ENCODE data around the gene SFTPD. TPM values are rescaled to one million over a fixed set of nuclear protein-coding genes. Genes with fewer than 3 reads are reported as not detected.

Gene SFTPD
- total RNA-seq, 1 donor from 2014 or later, result not detected

- DNase-seq (ENCODE audit: low spot score), result no peak
Observed at GRCh38 chr10:79944428-79945395, 4.2 kb downstream of the SFTPD start.

DNA sequence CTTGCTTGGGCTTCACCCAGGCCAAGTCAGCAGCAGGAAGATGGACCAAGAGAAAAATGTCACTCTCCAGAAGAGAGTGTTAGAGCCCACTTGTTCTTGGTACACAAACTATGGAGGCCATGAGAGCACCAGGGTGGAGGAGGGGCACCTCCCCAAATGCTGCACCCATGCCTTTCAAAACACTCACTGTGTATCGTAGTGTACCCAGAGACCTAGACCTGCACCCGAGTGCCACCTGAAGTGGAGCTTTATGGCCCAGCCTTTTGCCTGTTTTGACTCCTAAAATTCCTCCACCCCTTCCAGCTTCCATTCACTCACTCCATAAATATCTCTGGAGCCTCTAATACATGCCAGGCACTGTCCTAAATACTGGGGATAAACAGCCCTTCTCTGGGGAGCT, 5.0 kb downstream of the SFTPD start:
- peak; percentile 23 for DNase-seq (ENCODE audit: low spot score)

DNA sequence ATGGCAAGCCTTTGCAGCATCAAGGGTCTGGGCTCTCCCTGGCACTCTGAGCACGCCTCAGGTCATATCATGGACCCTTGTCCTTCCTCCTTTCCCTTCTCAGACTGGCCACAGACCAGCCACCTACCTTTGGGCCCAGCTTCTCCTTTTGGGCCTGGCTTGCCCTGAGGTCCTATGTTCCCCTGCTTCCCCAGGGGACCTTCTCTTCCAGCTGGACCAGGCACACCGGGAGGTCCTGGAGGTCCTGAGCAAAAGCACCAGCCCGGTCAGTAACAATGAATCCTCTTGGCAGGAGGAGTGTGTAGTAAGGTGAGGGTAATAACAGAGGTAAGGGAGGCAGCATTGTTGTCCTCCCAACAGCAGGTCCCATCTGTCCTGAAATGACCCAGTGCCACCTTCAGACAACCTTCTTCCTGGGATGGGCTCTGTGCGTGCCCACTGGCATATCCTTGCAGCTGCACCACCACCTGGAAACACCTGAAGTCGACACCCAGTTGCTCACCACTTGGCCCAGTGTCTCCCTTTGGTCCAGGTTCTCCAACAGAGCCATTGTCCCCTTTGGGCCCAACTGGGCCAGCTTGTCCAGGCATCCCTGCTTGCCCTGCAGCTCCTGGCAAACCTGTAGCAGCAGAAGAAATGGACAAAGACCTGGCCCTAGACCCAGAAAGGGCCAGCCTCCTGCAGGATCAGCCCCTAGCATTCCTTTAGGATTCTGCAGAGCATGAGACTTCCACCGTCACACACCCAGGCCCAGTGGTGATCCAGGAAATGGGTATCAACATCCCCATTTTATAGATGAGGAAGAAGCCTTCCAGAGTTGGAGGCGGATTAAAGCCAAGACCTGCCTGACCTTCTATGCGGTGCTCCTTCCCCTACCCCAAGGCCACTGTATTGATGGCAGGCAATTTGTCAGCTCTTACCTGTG, 6.4 kb downstream of the SFTPD start:
- DNase-seq (ENCODE audit: low spot score), result no peak

- no peak for DNase-seq (ENCODE audit: low spot score)
Observed at GRCh38 chr10:79941585-79942210, 7.2 kb downstream of the SFTPD start.

GRCh38 chr10:79941146-79941545, 7.8 kb downstream of the SFTPD start:
- DNase-seq (ENCODE audit: low spot score), result no peak

DNA sequence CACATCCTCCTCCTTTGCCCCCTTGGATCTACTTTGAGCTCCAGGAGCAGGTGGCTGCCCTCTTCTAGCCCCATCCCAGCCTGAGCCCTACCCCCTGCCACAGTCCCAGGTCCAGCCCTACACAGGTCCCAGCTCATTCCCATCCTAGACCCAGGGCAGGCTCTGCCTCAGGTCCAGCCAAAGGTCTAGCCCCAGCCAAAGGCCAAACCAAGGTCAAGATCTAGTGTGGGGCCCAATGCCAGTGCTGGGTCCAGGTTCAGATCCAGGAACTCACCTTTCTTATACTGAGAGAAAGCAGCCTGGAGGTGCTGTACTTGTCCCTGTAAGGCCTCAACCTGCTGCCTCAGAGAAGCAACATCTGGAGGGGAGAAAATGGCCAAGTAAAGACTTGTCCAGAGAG, 8.5 kb downstream of the SFTPD start:
- no peak for DNase-seq (ENCODE audit: low spot score)

GRCh38 chr10:79939969-79940368, 8.9 kb downstream of the SFTPD start:
- DNase-seq (ENCODE audit: low spot score), result no peak

DNA sequence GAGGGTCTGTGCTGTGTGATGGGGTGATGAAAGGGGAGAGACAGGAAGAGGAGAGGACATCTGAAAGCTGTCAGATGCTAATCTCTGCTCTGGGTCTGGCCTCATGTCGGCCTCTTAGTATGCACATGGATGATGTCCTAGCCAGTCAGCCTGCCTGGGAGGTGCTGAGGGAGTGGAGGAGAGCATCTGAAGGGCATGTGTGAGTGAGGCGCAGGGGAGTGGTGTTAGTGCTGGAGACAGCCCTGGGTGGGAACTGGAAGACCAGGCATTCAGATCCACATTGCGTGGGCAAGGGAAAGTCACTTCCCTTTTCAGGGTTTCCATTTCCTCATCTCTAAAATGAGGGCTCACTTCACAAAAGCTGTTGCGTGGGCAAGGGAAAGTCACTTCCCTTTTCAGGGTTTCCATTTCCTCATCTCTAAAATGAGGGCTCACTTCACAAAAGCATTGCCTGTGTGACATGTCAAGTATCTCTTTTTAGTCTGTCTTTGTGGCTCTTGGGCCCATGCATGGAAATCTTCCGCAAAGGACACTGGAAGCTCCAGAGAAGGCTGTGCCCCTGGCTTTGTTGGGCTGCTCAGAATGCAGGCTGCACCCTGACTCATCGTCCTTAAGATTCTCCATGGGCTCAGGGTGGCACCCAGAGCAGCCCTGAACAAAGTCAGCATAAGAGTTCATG, 10.0 kb downstream of the SFTPD start:
- no peak for DNase-seq (ENCODE audit: low spot score)

DNA sequence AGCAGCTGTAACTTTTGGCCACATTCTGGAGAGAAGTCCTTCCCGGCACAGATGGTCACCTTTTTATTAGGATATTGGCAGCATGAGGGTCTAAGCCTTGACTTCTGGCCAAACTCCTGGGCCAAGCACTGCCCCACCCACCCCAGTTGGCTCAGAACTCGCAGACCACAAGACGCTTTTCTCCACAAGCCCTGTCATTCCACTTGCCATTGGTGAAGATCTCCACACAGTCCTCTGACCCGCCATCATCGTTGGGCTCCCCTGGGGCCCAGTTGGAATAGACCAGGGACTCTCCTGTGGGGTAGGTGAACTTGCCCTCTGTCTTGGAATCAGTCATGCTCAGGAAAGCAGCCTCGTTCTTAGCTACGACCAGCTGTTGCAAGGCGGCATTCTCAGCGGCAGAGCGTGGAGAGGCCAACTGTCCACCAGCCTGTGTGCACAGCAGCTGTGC, 11.2 kb downstream of the SFTPD start:
- no peak for DNase-seq (ENCODE audit: low spot score)

GRCh38 chr10:79936625-79937615, 12.0 kb downstream of the SFTPD start:
- no peak for DNase-seq (ENCODE audit: low spot score)

- no peak for DNase-seq (ENCODE audit: low spot score)
Observed at GRCh38 chr10:79933961-79934360, 14.9 kb downstream of the SFTPD start.

DNA sequence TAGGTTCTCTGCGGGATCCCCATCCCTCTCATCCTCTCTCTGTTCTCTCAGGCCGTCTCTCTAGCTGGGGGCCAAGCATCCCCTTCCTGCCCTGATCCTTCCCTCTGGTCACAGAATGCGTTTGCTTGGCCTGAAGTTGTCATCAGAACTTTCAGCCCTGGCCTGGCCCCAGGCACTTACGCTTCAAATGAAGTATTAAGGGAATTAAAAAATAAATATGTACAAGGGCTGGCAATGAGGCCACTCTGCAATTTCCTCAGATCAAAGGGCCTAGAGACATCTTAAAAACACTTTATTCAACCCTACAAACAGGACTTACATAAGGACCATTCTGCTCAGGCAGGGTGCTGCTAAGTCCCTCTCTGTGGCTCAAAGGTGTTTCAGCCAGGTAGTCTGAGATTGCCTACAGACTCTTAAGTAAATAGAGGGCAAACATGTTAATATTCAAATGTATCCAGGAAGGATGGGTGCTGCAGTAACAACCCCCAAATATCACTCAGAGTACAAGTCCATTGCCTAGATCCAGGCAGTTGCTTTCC, 16.0 kb downstream of the SFTPD start:
- DNase-seq (ENCODE audit: low spot score), result no peak

- no peak for DNase-seq (ENCODE audit: low spot score)
Observed at GRCh38 chr10:79932307-79932706, 16.6 kb downstream of the SFTPD start.

GRCh38 chr10:79930751-79931150, 18.2 kb downstream of the SFTPD start:
- DNase-seq (ENCODE audit: low spot score), result no peak

DNA sequence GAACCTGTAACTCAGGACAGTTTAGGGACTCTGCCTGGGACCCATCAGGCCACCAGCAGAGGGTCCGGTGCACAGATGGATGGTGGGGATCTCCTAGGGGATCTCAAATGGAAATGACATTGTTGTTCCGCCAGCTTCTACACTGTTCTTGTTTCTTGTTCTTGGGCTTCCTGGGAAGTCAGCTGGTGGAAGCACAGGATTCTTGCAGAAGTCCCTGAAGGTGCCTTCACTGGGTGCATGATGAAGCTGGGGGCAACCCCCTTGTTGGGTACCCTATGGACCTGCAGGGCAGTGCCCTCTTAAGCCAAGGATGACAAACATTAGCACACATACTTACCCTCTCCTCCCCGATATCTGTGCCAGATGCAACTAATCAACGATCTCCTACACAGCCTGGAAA, 18.6 kb downstream of the SFTPD start:
- DNase-seq (ENCODE audit: low spot score), result no peak

DNA sequence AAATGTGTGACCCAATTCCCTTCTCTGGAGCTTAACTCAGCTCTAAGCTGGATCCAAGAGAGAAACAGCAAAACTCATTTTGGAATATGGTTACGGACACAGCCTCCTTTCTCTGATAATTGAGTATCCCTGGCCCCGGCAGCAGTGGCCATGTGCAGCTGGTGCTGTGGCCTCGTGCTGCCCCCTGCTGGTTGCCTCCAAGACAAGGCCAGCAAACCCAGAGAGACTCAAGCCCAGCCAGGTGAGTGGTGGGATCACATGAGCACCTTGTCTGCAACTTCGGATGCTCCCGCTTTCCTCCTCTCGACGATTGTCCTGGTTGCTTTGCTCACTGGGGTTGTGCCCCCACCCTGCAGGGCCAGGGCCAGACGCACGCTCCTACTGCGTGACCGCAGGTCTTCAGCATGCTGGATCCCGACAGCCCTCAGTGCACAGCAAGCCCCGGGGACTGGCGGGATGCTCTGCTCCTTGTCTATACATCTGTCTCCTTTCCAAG, 19.4 kb downstream of the SFTPD start:
- DNase-seq (ENCODE audit: low spot score), result peak; percentile 64

DNA sequence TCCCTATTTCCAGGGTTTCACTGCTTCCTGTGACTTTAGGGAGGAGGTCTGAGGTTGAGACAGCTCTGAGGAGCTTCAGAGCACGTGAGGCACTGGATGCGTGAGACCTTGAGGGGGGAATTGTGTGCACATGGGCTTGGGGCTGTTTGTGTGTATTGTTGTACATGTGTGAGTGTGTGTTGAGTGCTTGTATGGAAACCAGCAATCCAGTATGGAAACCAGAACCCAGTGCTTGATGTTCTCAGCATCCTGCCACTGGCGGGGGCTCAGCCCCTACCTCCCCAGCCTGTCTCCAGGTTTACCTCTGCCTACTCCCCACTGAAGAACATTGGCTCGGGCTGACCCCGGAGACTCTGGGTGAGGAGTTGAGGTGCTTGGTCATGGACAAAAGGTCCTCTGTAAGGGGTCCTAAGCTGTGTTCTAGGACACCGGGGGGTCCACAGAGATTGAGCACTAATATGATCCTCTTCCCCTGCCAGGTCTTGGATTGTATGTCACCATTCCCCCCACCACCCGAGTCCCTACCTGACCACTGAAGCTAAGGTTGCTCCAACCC, 20.8 kb downstream of the SFTPD start:
- no peak for DNase-seq (ENCODE audit: low spot score)

GRCh38 chr10:79927111-79927828, 21.6 kb downstream of the SFTPD start:
- DNase-seq (ENCODE audit: low spot score), result peak; percentile 52
